HG03103 (cell line): ENCODE data around the gene MAP4K4.
"Not testable (repeated sequence)": the region's sequence is repeated elsewhere in the genome, so short reads cannot be mapped to it uniquely, and the experiment has no call there.

Source experiments
- ATAC-seq: cut with Tn5 transposase; IDR thresholded peaks from one replicate; pipeline ENCODE4 v1.9.1; 2021; ENCODE audit warnings: low read depth; ENCODE audit not compliant: unreplicated experiment

Gene MAP4K4

DNA sequence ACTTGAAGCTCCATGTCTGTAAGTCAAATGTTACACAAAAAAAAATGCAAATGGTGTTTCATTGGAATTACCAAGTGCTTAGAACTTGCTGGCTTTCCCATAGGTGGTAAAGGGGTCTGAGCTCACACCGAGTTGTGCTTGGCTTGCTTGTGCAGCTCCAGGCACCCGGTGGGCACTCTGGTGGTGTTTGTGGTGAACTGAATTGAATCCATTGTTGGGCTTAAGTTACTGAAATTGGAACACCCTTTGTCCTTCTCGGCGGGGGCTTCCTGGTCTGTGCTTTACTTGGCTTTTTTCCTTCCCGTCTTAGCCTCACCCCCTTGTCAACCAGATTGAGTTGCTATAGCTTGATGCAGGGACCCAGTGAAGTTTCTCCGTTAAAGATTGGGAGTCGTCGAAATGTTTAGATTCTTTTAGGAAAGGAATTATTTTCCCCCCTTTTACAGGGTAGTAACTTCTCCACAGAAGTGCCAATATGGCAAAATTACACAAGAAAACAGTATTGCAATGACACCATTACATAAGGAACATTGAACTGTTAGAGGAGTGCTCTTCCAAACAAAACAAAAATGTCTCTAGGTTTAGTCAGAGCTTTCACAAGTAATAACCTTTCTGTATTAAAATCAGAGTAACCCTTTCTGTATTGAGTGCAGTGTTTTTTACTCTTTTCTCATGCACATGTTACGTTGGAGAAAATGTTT is 196.3 kb downstream of the MAP4K4 start:
- ATAC-seq, result no peak

GRCh38 chr2:101895039-101895438 is 197.5 kb downstream of the MAP4K4 start:
- ATAC-seq, result no peak

GRCh38 chr2:101895819-101896322 is 198.4 kb downstream of the MAP4K4 start:
- ATAC-seq, result no peak

GRCh38 chr2:101897301-101897700 is 199.8 kb downstream of the MAP4K4 start:
- no peak for ATAC-seq

- no peak for ATAC-seq
These were observed 201.8 kb downstream of the MAP4K4 start for GRCh38 chr2:101899265-101899664.

DNA sequence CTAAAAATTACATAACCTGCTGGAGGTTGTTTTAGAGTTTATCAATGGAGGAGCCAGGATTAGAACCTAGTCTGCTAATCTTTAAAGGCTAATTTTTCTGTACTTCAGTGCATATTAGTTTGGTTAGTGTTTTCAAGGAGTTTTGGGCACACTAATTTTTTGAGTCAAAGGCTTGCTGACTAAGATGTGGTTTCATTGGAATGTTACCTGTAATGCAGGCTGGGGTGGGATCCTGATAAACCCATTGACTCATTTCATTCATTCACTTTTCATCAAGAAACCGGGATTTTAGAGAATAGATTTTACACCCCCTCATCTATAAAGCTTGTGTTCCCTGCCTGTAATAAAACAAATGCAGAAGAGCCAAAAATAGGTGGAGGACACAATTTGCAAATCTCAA is 202.4 kb downstream of the MAP4K4 start:
- ATAC-seq, result no peak

DNA sequence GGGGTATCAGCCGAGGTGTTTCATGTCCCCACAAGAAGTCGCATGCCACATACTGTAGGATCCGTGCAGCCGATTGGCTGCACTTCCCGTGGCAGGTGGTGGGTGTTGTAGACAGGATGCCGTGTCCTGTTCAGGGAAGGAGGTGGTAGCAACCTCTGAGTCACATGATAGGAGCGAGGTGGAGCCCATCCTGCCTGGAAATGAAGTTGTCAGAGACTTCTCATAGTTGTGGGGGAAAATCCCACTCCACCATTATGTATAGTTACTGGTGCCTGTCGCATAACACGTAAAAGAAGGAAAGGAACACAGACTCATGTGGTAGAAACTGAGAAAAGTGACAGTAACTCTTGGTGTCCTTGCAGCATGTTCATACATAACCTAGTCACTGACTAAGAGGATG is 202.9 kb downstream of the MAP4K4 start:
- ATAC-seq, result no peak

DNA sequence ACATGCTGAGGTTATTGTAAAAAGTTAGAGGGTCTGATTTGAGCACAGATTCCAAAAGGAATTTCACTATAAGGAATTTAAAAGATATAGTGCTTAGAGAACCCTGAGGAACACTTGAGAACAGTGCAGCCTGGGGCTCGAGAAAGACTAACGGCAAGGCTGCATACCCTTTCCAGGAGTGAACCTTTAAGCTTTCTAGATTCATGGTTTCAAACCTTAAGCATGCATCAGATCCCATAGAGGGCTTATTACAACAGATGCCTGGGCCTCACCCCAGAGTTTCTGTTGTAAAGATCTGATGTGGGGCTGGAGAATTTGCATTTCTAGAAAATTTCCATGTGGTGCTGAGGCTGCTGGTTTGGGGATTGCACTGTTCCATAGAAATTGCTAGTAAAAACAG is 203.7 kb downstream of the MAP4K4 start:
- ATAC-seq, result no peak

DNA sequence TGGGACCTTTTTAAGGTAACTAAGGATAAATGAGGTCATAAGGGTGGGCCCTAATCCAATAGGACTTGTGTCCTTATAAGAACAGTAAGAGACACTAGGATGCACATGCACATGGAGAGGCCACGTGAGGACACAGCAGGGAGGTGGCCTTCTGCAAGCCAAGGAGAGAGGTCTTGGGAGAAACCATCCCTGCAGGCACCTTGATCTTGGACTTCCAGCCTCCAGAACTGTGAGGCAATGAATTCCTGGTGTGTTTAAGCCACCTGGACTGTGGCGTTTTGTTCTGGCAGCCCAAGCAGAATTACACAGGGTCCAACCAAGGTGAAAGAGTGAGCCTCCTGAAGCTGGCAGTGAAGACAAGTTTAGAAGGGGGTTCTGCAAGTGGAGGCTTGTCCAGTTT is 204.7 kb downstream of the MAP4K4 start:
- no peak for ATAC-seq

- ATAC-seq, result no peak
These were observed 207.4 kb downstream of the MAP4K4 start for GRCh38 chr2:101904916-101905315.

GRCh38 chr2:101905746-101906336 is 208.3 kb downstream of the MAP4K4 start:
- ATAC-seq, result no peak

DNA sequence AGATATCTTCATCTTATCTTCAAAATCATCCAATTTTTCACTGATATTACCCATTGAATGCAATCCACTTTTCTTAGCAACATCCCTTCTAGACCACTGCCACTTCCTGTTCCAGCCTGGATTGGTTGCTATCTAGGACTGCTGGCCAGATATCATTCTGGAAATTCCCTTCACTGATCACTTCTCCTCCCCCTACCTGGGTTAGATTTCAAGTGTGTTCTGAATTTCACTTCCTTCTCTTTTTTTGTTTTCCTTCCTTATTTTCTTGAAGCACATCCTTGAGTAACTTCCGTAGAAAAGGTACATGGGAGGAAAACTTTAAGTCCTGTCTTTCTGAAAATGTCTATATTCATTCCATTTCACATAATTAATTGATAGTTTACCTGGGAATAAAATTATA is 212.3 kb downstream of the MAP4K4 start:
- ATAC-seq, result no peak

- peak; percentile 97 for ATAC-seq
These were observed 215.0 kb downstream of the MAP4K4 start for GRCh38 chr2:101912545-101912944.

DNA sequence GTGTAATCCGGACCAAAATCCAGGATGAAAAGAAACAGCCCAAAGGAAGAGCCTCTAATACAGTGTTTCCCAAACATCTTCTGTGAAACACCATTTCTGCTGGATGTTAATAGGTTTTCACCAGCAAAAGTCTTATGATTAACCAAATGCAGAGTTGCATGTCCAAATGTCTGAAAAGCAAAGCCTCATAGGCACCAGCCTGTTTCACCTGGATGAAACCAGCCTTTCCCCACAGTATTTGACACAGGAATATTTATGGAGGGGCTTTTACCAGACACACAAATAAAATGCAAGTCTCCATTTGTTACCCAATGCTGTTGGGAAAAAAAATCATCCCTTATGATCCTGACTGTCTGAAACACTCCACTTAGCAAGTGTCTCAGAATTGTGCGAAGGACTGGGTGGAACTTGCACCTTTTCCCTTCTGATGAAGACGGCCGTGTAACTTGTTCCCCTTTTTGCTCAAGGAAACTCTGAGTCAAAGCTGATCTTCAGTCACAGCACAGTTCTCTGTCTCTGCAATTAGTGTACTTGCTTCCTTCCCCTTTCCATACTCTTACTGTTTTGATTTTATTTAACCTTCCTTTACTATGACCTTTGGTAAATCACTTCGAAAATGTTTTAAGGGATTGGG is 223.9 kb downstream of the MAP4K4 start:
- no peak for ATAC-seq

GRCh38 chr2:101921953-101922325 is 224.4 kb downstream of the MAP4K4 start:
- ATAC-seq, result no peak

DNA sequence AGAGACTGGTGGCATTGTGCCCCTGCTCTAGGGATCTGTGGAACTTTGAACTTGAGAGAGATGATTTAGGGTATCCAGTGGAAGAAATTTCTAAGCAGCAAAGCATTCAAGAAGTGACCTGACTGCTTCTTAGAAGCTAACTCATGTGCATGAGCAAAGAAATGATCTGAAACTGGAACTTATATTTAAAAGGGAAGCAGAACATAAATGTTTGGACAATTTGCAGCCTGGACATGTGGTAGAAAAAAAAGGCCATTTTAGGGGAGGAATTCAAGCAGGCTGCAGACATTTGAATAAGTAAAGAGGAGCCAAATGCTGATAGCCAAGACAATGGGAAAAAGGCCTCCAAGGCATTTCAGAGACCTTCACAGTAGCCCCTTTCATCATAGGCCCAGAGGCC is 226.8 kb downstream of the MAP4K4 start:
- not testable (repeated sequence) for ATAC-seq

DNA sequence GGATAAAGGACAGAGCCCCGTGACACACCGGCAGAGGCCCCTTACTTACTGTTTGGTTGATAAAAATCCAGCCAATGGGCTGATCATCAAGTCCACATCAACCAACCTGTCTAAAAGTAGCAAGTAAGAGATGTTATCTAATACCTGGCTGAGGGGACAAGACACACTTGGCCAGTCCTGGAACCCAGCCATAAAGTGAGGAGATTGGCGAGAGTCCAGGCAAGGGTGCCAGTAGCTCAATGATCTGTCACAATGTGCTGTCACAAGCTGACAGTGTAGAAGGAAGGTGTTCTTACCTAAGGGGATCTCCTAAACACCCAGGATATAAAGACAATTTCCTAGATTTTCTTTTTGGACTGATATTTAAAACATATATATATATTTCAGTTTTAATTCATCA is 232.5 kb downstream of the MAP4K4 start:
- no peak for ATAC-seq

GRCh38 chr2:101930847-101931246 is 233.3 kb downstream of the MAP4K4 start:
- ATAC-seq, result no peak

- no peak for ATAC-seq
These were observed 233.9 kb downstream of the MAP4K4 start for GRCh38 chr2:101931402-101931801.

DNA sequence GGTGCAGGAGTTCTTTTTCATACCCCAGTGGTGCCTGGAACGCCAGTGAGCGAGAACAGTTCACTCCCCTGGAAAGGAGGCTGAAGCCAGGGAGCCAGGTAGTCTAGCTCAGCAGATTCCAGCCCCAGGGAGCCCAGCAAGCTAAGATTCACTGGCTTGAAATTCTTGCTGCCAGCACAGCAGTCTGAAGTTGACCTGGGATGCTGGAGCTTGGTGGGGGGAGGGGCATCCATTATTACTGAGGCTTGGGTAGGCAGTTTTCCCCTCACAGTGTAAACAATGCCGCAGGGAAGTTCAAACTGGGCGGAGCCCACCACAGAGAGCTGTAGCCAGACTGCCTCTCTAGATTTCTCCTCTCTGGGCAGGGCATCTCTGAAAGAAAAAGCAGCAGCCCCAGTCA is 238.3 kb downstream of the MAP4K4 start:
- ATAC-seq, result not testable (repeated sequence)

GRCh38 chr2:101942851-101943250 is 245.3 kb downstream of the MAP4K4 start:
- no peak for ATAC-seq
